ENCODE results near the gene PPP3CA.

Gene PPP3CA

GRCh38 chr4:101288365-101289145 is 58.8 kb downstream of the PPP3CA start:
- no peak for DNase-seq (ENCODE audit: low read depth in 2 of 2)

GRCh38 chr4:101287324-101287723 is 60.0 kb downstream of the PPP3CA start:
- no peak for DNase-seq (ENCODE audit: low read depth in 2 of 2)

GRCh38 chr4:101286663-101287062 is 60.7 kb downstream of the PPP3CA start:
- DNase-seq (ENCODE audit: low read depth in 2 of 2), result no peak

GRCh38 chr4:101285985-101286384 is 61.3 kb downstream of the PPP3CA start:
- DNase-seq (ENCODE audit: low read depth in 2 of 2), result no peak

- no peak for DNase-seq (ENCODE audit: low read depth in 2 of 2)
These were observed 62.8 kb downstream of the PPP3CA start for GRCh38 chr4:101284546-101284945.

- no peak for DNase-seq (ENCODE audit: low read depth in 2 of 2)
These were observed 63.9 kb downstream of the PPP3CA start for GRCh38 chr4:101283434-101283833.

- no peak for DNase-seq (ENCODE audit: low read depth in 2 of 2)
These were observed 65.1 kb downstream of the PPP3CA start for GRCh38 chr4:101282076-101282844.

- DNase-seq (ENCODE audit: low read depth in 2 of 2), result no peak
These were observed 66.3 kb downstream of the PPP3CA start for GRCh38 chr4:101280866-101281600.

GRCh38 chr4:101279377-101279871 is 67.9 kb downstream of the PPP3CA start:
- no peak for DNase-seq (ENCODE audit: low read depth in 2 of 2)

- no peak for DNase-seq (ENCODE audit: low read depth in 2 of 2)
These were observed 69.7 kb downstream of the PPP3CA start for GRCh38 chr4:101277671-101278070.

- no peak for DNase-seq (ENCODE audit: low read depth in 2 of 2)
These were observed 70.7 kb downstream of the PPP3CA start for GRCh38 chr4:101276661-101277060.

- no peak for DNase-seq (ENCODE audit: low read depth in 2 of 2)
These were observed 72.2 kb downstream of the PPP3CA start for GRCh38 chr4:101274888-101275752.

- DNase-seq (ENCODE audit: low read depth in 2 of 2), result no peak
These were observed 75.8 kb downstream of the PPP3CA start for GRCh38 chr4:101271516-101271915.

- no peak for DNase-seq (ENCODE audit: low read depth in 2 of 2)
These were observed 77.6 kb downstream of the PPP3CA start for GRCh38 chr4:101269682-101270081.

- DNase-seq (ENCODE audit: low read depth in 2 of 2), result no peak
These were observed 81.5 kb downstream of the PPP3CA start for GRCh38 chr4:101265816-101266172.

- DNase-seq (ENCODE audit: low read depth in 2 of 2), result no peak
These were observed 82.1 kb downstream of the PPP3CA start for GRCh38 chr4:101264993-101265815.

GRCh38 chr4:101264512-101264911 is 82.8 kb downstream of the PPP3CA start:
- DNase-seq (ENCODE audit: low read depth in 2 of 2), result no peak

GRCh38 chr4:101262683-101263082 is 84.6 kb downstream of the PPP3CA start:
- no peak for DNase-seq (ENCODE audit: low read depth in 2 of 2)

GRCh38 chr4:101259876-101260275 is 87.5 kb downstream of the PPP3CA start:
- no peak for DNase-seq (ENCODE audit: low read depth in 2 of 2)

- no peak for DNase-seq (ENCODE audit: low read depth in 2 of 2)
These were observed 88.4 kb downstream of the PPP3CA start for GRCh38 chr4:101258883-101259282.
